ENCODE data around the gene TMEM132E.

Gene TMEM132E

DNA sequence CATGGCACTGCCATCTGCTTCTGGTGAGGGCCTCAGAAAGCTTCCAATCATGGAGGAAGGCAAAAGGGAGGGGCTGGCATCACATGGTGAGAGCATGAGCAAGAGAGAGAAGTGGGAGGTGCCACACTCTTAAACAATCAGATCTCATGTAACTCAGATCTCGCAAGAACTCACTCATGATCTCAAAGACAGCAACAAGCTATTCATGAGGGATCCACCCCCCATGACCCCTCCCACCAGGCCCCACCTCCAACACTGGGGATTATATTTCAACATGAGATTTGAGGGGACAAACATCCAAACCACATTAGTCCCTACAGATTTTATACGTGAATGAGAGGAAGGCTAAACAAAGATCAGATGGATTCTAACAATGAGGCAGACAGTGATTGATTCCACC lies 8.9 kb upstream of the TMEM132E start:
- no peak for DNase-seq (ENCODE audit: low read depth)
- TF ChIP-seq, protein P1, sequence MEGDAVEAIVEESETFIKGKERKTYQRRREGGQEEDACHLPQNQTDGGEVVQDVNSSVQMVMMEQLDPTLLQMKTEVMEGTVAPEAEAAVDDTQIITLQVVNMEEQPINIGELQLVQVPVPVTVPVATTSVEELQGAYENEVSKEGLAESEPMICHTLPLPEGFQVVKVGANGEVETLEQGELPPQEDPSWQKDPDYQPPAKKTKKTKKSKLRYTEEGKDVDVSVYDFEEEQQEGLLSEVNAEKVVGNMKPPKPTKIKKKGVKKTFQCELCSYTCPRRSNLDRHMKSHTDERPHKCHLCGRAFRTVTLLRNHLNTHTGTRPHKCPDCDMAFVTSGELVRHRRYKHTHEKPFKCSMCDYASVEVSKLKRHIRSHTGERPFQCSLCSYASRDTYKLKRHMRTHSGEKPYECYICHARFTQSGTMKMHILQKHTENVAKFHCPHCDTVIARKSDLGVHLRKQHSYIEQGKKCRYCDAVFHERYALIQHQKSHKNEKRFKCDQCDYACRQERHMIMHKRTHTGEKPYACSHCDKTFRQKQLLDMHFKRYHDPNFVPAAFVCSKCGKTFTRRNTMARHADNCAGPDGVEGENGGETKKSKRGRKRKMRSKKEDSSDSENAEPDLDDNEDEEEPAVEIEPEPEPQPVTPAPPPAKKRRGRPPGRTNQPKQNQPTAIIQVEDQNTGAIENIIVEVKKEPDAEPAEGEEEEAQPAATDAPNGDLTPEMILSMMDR (IDR thresholded peaks at IDR 0.05; ENCODE audit: insufficient read depth, low read depth, low read length, missing control alignments), result no peak
- H3K4me3 ChIP-seq (ENCODE audit: low read depth, low read length), result no peak overlapping the region

DNA sequence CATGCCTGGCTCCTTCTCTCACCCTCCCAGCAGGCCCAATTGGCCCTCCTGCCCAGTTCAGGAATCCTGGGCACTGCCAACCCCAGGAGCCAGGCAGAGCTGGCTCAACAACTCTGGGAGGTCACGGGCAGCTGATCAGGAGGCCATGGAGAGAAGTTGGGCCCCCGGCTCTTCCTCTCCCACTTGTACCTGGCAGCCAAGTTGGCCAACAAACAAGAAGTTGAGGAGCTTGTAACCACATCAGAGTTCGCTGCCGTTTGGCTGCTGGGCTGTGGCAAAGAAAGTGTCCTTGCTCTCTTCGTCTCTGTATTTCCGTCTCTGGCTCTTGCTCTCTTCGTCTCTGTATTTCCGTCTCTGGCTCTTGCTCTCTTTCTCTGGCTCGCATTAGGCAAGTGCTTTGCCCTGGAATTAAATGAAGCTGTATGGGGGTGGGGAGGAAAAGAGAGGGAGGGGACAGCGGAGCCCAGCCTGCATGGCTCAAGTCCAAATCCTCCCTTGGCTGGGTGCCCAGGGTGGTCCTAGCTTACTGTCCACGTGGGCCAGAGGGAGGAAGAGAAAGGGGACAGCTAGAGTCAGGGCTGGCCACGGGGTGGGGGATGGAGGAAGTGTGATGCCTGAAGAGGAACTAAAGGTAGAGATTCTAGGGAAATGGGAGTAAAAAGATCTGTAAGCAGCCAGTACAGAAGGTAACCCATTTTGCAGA lies 7.8 kb upstream of the TMEM132E start:
- no peak overlapping the region for H3K4me3 ChIP-seq (ENCODE audit: low read depth, low read length)
- TF ChIP-seq, protein P1 (IDR thresholded peaks at IDR 0.05; ENCODE audit: insufficient read depth, low read depth, low read length, missing control alignments), result no peak
- DNase-seq (ENCODE audit: low read depth), result no peak

DNA sequence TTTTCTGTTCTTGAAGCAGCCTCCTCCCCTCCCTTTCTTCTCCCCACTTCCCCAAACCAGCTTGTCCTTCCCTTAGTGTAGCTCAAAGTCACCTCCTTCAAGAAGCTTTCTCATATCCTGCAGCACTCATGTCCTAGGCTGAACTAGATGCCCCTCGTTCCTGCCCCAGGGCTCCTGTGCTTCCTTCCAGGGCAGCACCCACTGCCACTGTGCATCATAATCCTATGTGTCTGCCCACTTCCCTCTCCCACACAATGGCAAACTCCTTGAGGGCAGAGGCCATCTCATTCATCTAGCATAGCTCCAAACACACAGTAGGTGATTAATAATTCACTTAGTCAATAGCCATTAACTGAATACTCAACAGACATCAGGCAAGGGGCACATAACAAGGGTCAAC lies 6.9 kb upstream of the TMEM132E start:
- no peak for DNase-seq (ENCODE audit: low read depth)
- no peak overlapping the region for H3K4me3 ChIP-seq (ENCODE audit: low read depth, low read length)
- TF ChIP-seq, protein P1 (IDR thresholded peaks at IDR 0.05; ENCODE audit: insufficient read depth, low read depth, low read length, missing control alignments), result no peak

DNA sequence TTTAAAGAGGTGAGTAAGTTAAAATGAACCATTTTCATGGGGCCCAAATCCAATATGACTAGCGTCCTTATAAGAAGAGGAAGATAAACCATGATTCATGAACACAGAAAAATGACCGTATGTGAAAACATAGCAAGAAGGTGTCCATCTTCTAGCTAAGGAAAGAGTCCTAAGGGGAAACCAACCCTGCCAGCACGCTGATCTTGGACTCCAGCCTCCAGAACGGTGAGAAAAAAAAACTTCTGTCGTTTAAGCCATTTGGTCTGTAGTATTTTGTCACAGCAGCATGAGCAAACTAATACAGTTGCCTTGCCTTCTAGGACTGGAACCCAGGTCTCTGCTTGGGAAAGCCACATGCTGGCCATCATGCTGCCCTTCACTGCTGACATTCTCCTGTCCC lies 4.2 kb upstream of the TMEM132E start:
- TF ChIP-seq, protein P1 (IDR thresholded peaks at IDR 0.05; ENCODE audit: insufficient read depth, low read depth, low read length, missing control alignments), result no peak
- DNase-seq (ENCODE audit: low read depth), result no peak
- no peak overlapping the region for H3K4me3 ChIP-seq (ENCODE audit: low read depth, low read length)

DNA sequence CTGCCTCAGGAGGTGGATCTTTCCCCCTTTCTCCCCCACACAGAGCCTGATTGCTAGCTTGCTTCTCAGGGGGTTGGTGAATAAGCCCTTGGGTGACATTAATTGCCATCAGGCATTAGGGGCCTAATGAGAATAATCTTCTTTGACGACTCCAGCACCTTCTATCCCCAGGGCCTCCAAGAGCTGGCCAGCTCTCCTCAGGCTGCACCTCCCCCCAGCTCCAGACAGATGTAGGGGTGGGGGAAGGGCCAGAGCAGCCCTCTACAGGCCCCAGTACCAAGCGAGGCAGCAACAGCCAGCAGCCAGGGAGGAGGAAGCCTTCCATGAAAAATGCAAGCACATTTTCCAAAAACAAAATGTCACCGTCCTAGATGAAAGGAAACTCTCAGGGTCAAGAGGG lies 1.4 kb upstream of the TMEM132E start:
- H3K4me3 ChIP-seq (ENCODE audit: low read depth, low read length), result no peak overlapping the region
- TF ChIP-seq, protein P1 (IDR thresholded peaks at IDR 0.05; ENCODE audit: insufficient read depth, low read depth, low read length, missing control alignments), result no peak
- no peak for DNase-seq (ENCODE audit: low read depth)

DNA sequence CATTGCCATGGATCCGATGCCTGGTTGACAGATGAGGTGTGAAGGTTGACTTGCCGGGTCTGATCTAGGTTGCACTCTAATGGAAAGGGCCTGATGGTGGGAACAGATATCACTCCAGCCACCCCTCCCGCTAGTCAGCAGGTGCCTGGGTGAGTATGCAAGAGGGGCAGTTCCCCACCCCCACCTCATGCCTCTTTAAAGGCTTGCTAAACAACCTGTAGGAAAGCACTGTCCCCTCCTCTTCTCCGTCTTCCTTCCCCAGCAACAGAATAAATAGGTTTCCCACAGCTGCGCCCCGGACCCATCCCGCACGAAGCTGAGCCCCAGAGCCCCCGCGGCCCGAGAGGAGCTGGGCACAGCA lies 746 bp upstream of the TMEM132E start:
- DNase-seq (ENCODE audit: low read depth), result no peak
- TF ChIP-seq, protein P1 (IDR thresholded peaks at IDR 0.05; ENCODE audit: insufficient read depth, low read depth, low read length, missing control alignments), result no peak
- no peak overlapping the region for H3K4me3 ChIP-seq (ENCODE audit: low read depth, low read length)
